WERI-Rb-1 (cell line): ENCODE results near the gene TXNL1.

Source experiments
- DNase-seq: peaks from one replicate; pipeline ENCODE4 v3.0.0-alpha.2; 2020
- H3K27ac ChIP-seq: fragments of 250-450 bp; sonication (Bioruptor Pico); 2 replicates; pipeline ENCODE4 v1.5.1; 2020; ENCODE audit warnings: mild to moderate bottlenecking, moderate library complexity
- H3K27me3 ChIP-seq: fragments of 250-450 bp; sonication (Bioruptor Pico); 2 replicates; pipeline ENCODE4 v1.5.1; 2021; ENCODE audit warnings: mild to moderate bottlenecking, low read depth, moderate library complexity; ENCODE audit not compliant: insufficient read depth, severe bottlenecking
- H3K36me3 ChIP-seq: fragments of 250-450 bp; sonication (Bioruptor Pico); 2 replicates; pipeline ENCODE4 v1.5.1; 2020; ENCODE audit warnings: mild to moderate bottlenecking, moderate library complexity
- H3K4me3 ChIP-seq: 2 replicates; pipeline ENCODE4 v1.5.1; 2011; ENCODE audit warnings: low read depth, mild to moderate bottlenecking, control low read depth, low read length
- H3K9me3 ChIP-seq: fragments of 250-450 bp; sonication (Bioruptor Pico); 2 replicates; pipeline ENCODE4 v1.5.1; 2021; ENCODE audit warnings: mild to moderate bottlenecking, moderate library complexity; ENCODE audit not compliant: severe bottlenecking
- TF ChIP-seq, protein P1 (sequence below): IDR thresholded peaks from 2 replicates; pipeline ENCODE4 v1.5.1; 2011; ENCODE audit warnings: low read depth, mild to moderate bottlenecking, control low read depth, inconsistent platforms, low read length

Gene TXNL1

DNA sequence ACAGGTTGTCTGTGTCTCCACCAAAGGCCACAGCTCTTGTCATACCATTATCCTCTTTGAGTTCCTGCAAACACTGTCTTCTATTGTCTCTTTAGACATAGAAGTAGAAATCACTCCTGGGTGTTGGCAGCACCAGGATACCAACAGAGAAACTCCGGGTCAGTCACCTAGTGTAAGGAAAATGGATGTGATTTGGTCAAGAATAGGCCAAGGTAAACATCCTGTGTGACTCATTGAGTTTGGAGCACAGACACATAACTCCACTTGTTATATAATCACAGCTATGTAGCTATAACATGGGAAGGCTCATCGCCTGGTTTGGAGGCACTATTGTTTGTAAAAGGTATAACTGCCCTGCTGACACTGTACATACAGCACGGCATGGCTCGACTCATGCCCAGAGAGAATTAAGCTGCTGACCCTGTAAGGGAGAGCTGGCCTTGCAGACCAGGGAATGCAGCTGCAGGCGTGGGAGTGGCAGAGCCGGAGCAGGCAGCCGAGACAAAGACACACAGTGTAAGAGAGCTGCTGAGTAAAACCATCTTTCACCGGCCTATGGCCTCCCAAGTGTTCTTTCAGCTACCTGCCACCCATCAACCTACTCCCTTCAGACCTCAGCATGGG is 3.4 kb upstream of the TXNL1 start:
- no peak for DNase-seq

DNA sequence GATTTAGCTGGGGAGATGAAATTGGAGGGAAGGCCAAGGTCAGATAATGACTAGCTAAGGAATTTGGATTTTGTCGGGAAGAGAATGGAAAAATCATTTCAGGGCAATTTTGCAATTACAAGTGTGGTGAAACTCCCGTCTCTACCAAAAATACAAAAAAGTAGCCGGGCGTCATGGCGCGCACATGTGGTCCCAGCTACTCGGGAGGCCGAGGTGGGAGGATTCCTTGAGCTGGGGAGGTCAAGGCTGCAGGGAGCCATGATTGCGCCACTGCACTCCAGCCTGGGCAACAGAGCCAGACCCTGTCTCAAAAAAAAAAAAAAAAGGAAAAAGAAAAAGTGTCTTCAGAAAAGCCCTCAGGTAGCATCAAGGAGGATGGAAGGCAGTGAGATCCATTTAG is 1.2 kb upstream of the TXNL1 start:
- Histone ChIP-seq H3K27ac (no peak overlapping the region), H3K9me3 (no peaks in the 10 kb centered on the region), H3K4me3 (no peak overlapping the region), H3K36me3 (peaks cover 24% of the 10 kb centered on the region), H3K27me3 (no peaks in the 10 kb centered on the region)
- DNase-seq, result no peak
- TF ChIP-seq, protein P1, sequence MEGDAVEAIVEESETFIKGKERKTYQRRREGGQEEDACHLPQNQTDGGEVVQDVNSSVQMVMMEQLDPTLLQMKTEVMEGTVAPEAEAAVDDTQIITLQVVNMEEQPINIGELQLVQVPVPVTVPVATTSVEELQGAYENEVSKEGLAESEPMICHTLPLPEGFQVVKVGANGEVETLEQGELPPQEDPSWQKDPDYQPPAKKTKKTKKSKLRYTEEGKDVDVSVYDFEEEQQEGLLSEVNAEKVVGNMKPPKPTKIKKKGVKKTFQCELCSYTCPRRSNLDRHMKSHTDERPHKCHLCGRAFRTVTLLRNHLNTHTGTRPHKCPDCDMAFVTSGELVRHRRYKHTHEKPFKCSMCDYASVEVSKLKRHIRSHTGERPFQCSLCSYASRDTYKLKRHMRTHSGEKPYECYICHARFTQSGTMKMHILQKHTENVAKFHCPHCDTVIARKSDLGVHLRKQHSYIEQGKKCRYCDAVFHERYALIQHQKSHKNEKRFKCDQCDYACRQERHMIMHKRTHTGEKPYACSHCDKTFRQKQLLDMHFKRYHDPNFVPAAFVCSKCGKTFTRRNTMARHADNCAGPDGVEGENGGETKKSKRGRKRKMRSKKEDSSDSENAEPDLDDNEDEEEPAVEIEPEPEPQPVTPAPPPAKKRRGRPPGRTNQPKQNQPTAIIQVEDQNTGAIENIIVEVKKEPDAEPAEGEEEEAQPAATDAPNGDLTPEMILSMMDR, result no peak

More for the DNA sequence above, 3.4 kb upstream of the TXNL1 start:
- no peaks in the 10 kb centered on the region for H3K27me3 ChIP-seq
- TF ChIP-seq, protein P1, result no peak
- no peak overlapping the region for H3K4me3 ChIP-seq
- no peak overlapping the region for H3K27ac ChIP-seq
- peaks cover 5% of the 10 kb centered on the region for H3K36me3 ChIP-seq
- no peaks in the 10 kb centered on the region for H3K9me3 ChIP-seq

DNA sequence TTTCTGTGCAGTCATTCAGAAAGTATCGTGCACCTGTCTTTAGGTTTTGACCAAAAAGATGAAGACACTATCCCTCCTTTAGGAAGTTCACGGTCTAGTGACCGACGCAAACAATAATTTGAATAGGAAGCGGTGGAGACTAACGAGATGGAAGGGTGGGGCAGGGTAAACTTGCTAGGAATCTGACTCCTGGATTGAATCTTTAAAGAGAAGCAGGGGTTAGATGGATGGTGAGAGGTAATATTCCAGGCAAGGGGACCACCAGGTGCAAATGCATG is 651 bp upstream of the TXNL1 start:
- Histone ChIP-seq H3K9me3 (no peaks in the 10 kb centered on the region), H3K36me3 (peaks cover 29% of the 10 kb centered on the region), H3K27me3 (no peaks in the 10 kb centered on the region), H3K27ac (peak overlapping the region; percentile 85), H3K4me3 (peak overlapping the region; percentile 51)
- no peak for DNase-seq
- TF ChIP-seq, protein P1, result no peak

DNA sequence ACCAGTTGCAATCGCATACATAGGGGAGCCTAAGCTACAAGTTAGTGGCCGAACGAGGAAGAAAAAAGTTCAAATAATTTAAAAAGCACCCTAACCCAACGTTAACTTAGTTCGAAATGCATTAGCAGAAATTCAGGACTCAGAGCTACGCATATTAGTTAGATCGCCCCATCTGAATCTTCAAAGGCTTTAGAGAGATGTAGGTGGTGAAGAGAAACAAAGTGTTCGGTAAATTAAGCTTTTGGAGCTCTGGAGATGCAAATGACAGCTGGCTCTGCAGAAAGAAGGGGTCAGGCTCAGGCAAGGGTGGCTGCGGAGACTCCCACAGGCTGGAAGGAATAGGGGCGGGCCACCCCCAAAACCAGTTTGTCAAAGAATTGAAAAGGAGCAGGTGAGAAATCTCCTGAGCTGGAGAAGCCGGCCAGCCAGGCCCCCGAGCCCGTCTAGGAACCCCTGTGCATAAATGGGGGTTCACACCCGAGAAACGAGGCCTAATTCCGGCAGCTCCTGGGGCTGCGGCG is 621 bp downstream of the TXNL1 start:
- no peaks in the 10 kb centered on the region for H3K9me3 ChIP-seq
- peaks cover 34% of the 10 kb centered on the region for H3K36me3 ChIP-seq
- peak overlapping the region; percentile 64 for H3K4me3 ChIP-seq
- TF ChIP-seq, protein P1, result no peak
- no peaks in the 10 kb centered on the region for H3K27me3 ChIP-seq
- peak; percentile 37 for DNase-seq
- peak overlapping the region; percentile 96 for H3K27ac ChIP-seq

DNA sequence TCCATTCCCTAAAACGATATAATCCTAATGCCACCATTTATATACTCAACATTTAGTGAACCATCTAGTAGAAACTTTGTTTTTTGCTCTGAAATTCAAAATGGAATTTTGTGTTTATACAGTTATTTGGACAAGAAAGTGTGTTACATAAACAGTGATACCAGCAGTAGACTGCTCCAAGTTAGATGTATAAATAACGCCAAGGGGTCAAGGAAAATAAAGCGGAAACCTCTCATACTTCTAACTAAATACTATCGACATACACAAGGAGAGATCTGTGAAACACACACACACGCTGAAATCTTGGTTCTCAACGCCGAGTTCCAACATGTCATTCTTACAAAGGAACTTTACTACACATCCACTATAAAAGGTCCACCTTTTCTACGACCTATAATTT is 1.2 kb downstream of the TXNL1 start:
- Histone ChIP-seq H3K9me3 (no peaks in the 10 kb centered on the region), H3K36me3 (peaks cover 40% of the 10 kb centered on the region), H3K27ac (peak overlapping the region; percentile 96), H3K4me3 (peak overlapping the region; percentile 64), H3K27me3 (no peaks in the 10 kb centered on the region)
- TF ChIP-seq, protein P1, result no peak
- DNase-seq, result no peak

DNA sequence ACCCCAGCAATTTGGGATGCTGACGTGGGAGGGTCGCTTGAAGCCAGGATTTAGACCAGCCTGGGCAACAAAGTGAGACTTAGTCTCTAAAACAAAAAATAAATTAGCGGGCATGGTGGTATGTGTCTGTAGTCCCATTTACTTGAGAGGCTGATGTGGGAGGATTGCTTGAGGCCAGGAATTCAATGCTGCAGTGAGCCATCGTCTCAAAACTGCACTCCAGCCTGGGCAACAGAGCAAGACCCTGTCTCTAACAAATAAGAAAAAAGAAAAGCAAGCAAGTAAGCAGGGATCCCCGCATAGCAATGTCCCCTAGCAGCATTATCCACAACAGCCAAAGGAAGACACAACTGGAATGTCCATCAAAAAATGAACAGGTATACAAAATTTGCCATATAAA is 3.4 kb downstream of the TXNL1 start:
- TF ChIP-seq, protein P1, result no peak

More for the DNA sequence above, 3.4 kb downstream of the TXNL1 start:
- no peaks in the 10 kb centered on the region for H3K27me3 ChIP-seq
- no peak overlapping the region for H3K27ac ChIP-seq
- H3K9me3 ChIP-seq, result no peaks in the 10 kb centered on the region
- no peak for DNase-seq
- no peak overlapping the region for H3K4me3 ChIP-seq
- H3K36me3 ChIP-seq, result peaks cover 52% of the 10 kb centered on the region
